Hematopoietic multipotent progenitor cell treated with erythropoietin and hydrocortisone succinate and interleukin-3 and kit ligand, for 17 days (in vitro differentiated cells): ENCODE measurements around the gene CALCR.

Experiments used
- DNase-seq: peaks from one replicate; pipeline ENCODE4 v3.0.0-alpha.2; 2015; ENCODE audit warnings: low spot score

CALCR gene

GRCh38 chr7:93448176-93448575, 126.3 kb downstream of the CALCR start:
- DNase-seq: no peak

- DNase-seq: no peak
Measured at GRCh38 chr7:93447509-93447908, 127.0 kb downstream of the CALCR start.

GRCh38 chr7:93442478-93443224, 131.9 kb downstream of the CALCR start:
- peak; percentile 42 for DNase-seq

- no peak for DNase-seq
Measured at GRCh38 chr7:93435791-93436190, 138.7 kb downstream of the CALCR start.

GRCh38 chr7:93432130-93432529, 142.4 kb downstream of the CALCR start:
- no peak for DNase-seq

- DNase-seq: no peak
Measured at GRCh38 chr7:93430917-93431588, 143.5 kb downstream of the CALCR start.

GRCh38 chr7:93429563-93429962, 145.0 kb downstream of the CALCR start:
- no peak for DNase-seq

- no peak for DNase-seq
Measured at GRCh38 chr7:93427107-93427506, 147.4 kb downstream of the CALCR start.

- no peak for DNase-seq
Measured at GRCh38 chr7:93426155-93426696, 148.3 kb downstream of the CALCR start.

GRCh38 chr7:93414574-93414973, 159.9 kb downstream of the CALCR start:
- DNase-seq: no peak

GRCh38 chr7:93409324-93409723, 165.2 kb downstream of the CALCR start:
- DNase-seq: no peak

GRCh38 chr7:93407239-93407638, 167.3 kb downstream of the CALCR start:
- no peak for DNase-seq

GRCh38 chr7:93402944-93403343, 171.6 kb downstream of the CALCR start:
- no peak for DNase-seq

- no peak for DNase-seq
Measured at GRCh38 chr7:93399642-93400041, 174.9 kb downstream of the CALCR start.

- no peak for DNase-seq
Measured at GRCh38 chr7:93392984-93393383, 181.5 kb downstream of the CALCR start.

GRCh38 chr7:93390660-93391059, 183.9 kb downstream of the CALCR start:
- no peak for DNase-seq

- DNase-seq: no peak
Measured at GRCh38 chr7:93382362-93382761, 192.2 kb downstream of the CALCR start.

- no peak for DNase-seq
Measured at GRCh38 chr7:93378131-93378760, 196.3 kb downstream of the CALCR start.

GRCh38 chr7:93375603-93376002, 198.9 kb downstream of the CALCR start:
- no peak for DNase-seq
